ENCODE data around the gene KDM2B. TPM values are rescaled to one million over a fixed set of nuclear protein-coding genes. Genes with fewer than 3 reads are reported as not detected.

The KDM2B gene
- total and polyA plus RNA-seq, 2 donors (not counting 3 experiments of a cell fraction or from before 2014, with no cell fraction given), result 26.8 to 37.3 TPM

DNA sequence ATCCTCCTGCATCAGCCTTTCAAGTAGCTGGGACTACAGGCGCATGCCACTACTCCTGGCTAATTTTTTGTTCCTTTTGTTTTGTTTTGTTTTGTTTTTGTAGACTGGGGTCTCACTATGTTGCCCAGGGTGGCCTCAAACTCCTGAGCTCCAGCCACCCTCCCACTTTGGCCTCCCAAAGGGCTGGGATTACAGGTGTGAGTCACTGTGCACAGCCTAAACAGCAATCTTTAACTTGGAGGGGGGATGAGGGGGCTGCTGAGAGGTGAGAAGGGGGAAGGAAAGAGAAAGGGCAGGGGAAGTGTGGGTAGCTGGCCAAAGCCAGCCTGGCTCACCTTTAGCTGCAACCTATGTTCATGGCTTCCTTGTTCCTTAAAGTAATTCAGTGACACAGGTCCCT, 77.4 kb downstream of the KDM2B start:
- Histone ChIP-seq H2AFZ (ENCODE audit: low read depth, low read length) (no peak overlapping the region), H4K20me1 (replicated peaks; ENCODE audit: control insufficient read depth, extremely low read depth, insufficient read depth, low read length) (no peaks in the 10 kb centered on the region), H3K4me1 (ENCODE audit: control insufficient read depth, extremely low read depth, insufficient read depth, low read length) (peaks cover 3% of the 10 kb centered on the region), H3K9me3 (replicated peaks; ENCODE audit: control insufficient read depth, insufficient read depth, low read length) (no peaks in the 10 kb centered on the region), H3K27me3 (ENCODE audit: control insufficient read depth in 2 of 2, insufficient read depth in 2 of 2, low read length in 2 of 2) (no peaks in the 10 kb centered on the region), H3K9ac (replicated peaks; ENCODE audit: extremely low read depth, insufficient read depth, low read length) (no peak overlapping the region), H3K9me1 (replicated peaks; ENCODE audit: control insufficient read depth, extremely low read depth, insufficient read depth, low read length) (no peaks in the 10 kb centered on the region), H3K36me3 (ENCODE audit: control insufficient read depth in 2 of 2, extremely low read depth in 1 of 2, insufficient read depth in 2 of 2, low read length in 2 of 2) (no peaks in the 10 kb centered on the region), H3K27ac (ENCODE audit: insufficient read depth, low read depth, low read length) (no peak overlapping the region), H3K4me2 (ENCODE audit: insufficient read depth, low read length) (no peak overlapping the region), H3K79me2 (ENCODE audit: control insufficient read depth, insufficient read depth, low read length) (no peaks in the 10 kb centered on the region), H3K4me3 (replicated peaks in 1 of 3; ENCODE audit: insufficient read depth in 1 of 3, low read depth in 1 of 3, low read length in 3 of 3) (no peak overlapping the region)
- ChIA-PET POLR2A (no interaction called here), CTCF (interaction anchor here (1.3 to 1.8 kb wide), 5 partner anchors 9 to 165 kb away, joined by 3 to 8 read pairs (median 4); no protein-coding TSS in a partner anchor)
- intact Hi-C loops (cut with micrococcal nuclease), result loop anchor here (5.0 kb wide), 1 partner anchor 49 kb away; no protein-coding TSS in a partner anchor
- FAIRE-seq, result no peak
- BruUV-seq (replicated peaks), result no TSS peak
- no peak for DNase-seq (ENCODE audit: low read depth, low spot score)
- no peak for TF ChIP-seq POLR2AphosphoS5 (IDR thresholded peaks at IDR 0.05; ENCODE audit: insufficient read depth, low read depth, low read length)
- TF ChIP-seq MYC (IDR thresholded peaks at IDR 0.05; ENCODE audit: low read depth, low read length), result no peak
- TF ChIP-seq GATA2 (IDR thresholded peaks at IDR 0.05; ENCODE audit: insufficient read depth, insufficient read length, low read depth, low read length), result no peak
- TF ChIP-seq, protein P1, sequence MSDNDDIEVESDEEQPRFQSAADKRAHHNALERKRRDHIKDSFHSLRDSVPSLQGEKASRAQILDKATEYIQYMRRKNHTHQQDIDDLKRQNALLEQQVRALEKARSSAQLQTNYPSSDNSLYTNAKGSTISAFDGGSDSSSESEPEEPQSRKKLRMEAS (IDR thresholded peaks at IDR 0.05; ENCODE audit: insufficient read depth, insufficient read length), result no peak
- no peak for TF ChIP-seq JUN (IDR thresholded peaks at IDR 0.05; ENCODE audit: borderline replicate concordance, insufficient read depth, insufficient read length, low read depth)
- TF ChIP-seq CTCF (IDR thresholded peaks at IDR 0.05; ENCODE audit: extremely low read depth in 1 of 2, insufficient read depth in 1 of 2, low read depth in 1 of 2, low read length in 2 of 2), result no peak
- TF ChIP-seq FOS (IDR thresholded peaks at IDR 0.05; ENCODE audit: borderline replicate concordance, insufficient read depth, low read length), result no peak
- TF ChIP-seq EZH2 (IDR thresholded peaks at IDR 0.05; ENCODE audit: borderline replicate concordance, low read depth, low read length, severe bottlenecking), result no peak
- TF ChIP-seq POLR2A (IDR thresholded peaks at IDR 0.05; ENCODE audit: low read depth, low read length), result no peak
- dilution Hi-C loops (cut with MboI; ENCODE audit: extremely low pct_ligation_motif_present, low sequenced_read_pairs), result no loop called here
